ENCODE data around the gene WDR31.
"Not testable (repeated sequence)": the region's sequence is repeated elsewhere in the genome, so short reads cannot be mapped to it uniquely, and the experiment has no call there.

WDR31 gene

GRCh38 chr9:113368348-113368981 is 28.4 kb upstream of the WDR31 start:
- no peak for DNase-seq

- not testable (repeated sequence) for DNase-seq
Measured at GRCh38 chr9:113365652-113366051, 25.6 kb upstream of the WDR31 start.

- no peak for DNase-seq
Measured at GRCh38 chr9:113364951-113365350, 24.9 kb upstream of the WDR31 start.

GRCh38 chr9:113363336-113363735 is 23.3 kb upstream of the WDR31 start:
- DNase-seq = no peak

- no peak for DNase-seq
Measured at GRCh38 chr9:113361304-113362018, 21.4 kb upstream of the WDR31 start.

- no peak for DNase-seq
Measured at GRCh38 chr9:113360242-113360842, 20.3 kb upstream of the WDR31 start.

GRCh38 chr9:113359385-113359784 is 19.3 kb upstream of the WDR31 start:
- no peak for DNase-seq

GRCh38 chr9:113356686-113357292 is 16.7 kb upstream of the WDR31 start:
- DNase-seq = no peak

- no peak for DNase-seq
Measured at GRCh38 chr9:113355040-113355596, 15.0 kb upstream of the WDR31 start.

- no peak for DNase-seq
Measured at GRCh38 chr9:113352411-113352810, 12.3 kb upstream of the WDR31 start.

GRCh38 chr9:113352006-113352405 is 11.9 kb upstream of the WDR31 start:
- DNase-seq = no peak

GRCh38 chr9:113350937-113351336 is 10.9 kb upstream of the WDR31 start:
- DNase-seq = no peak

- no peak for DNase-seq
Measured at GRCh38 chr9:113350107-113350661, 10.1 kb upstream of the WDR31 start.

GRCh38 chr9:113349445-113350094 is 9.5 kb upstream of the WDR31 start, which contains the start of gene BSPRY:
TSS of gene BSPRY (plus strand) at chr9:113349541. CDS start at chr9:113349580, 39 bp downstream.
- DNase-seq = no peak

- no peak for DNase-seq
Measured at GRCh38 chr9:113349066-113349444, 9.0 kb upstream of the WDR31 start.

GRCh38 chr9:113348437-113348836 is 8.4 kb upstream of the WDR31 start:
- DNase-seq = no peak

- no peak for DNase-seq
Measured at GRCh38 chr9:113345671-113346070, 5.6 kb upstream of the WDR31 start.

GRCh38 chr9:113345190-113345589 is 5.1 kb upstream of the WDR31 start:
- DNase-seq = no peak

- no peak for DNase-seq
Measured at GRCh38 chr9:113343732-113344231, 3.7 kb upstream of the WDR31 start.

- DNase-seq = no peak
Measured at GRCh38 chr9:113341712-113342410, 1.8 kb upstream of the WDR31 start.

GRCh38 chr9:113337714-113338113 is 2.4 kb downstream of the WDR31 start:
- no peak for DNase-seq

GRCh38 chr9:113331780-113332179 is 8.3 kb downstream of the WDR31 start:
- no peak for DNase-seq

Measured in activated gamma-delta T cell treated with Interleukin-2 at 50 U/mL for 16 hours (primary cell).